ENCODE data around the gene ABTB2. TPM values are rescaled to one million over a fixed set of nuclear protein-coding genes. Genes with fewer than 3 reads are reported as not detected.
A peak's percentile ranks its signal among the peaks of the same experiment; 100 is the strongest.

The ABTB2 gene
- total RNA-seq, 1 experiment from 2014 or later: 0.53 TPM

GRCh38 chr11:34275486-34275885 is 82.3 kb downstream of the ABTB2 start:
- DNase-seq (ENCODE audit: low read depth in 1 of 2, low spot score in 2 of 2): no peak
- Histone ChIP-seq H3K36me3 (no peaks in the 10 kb centered on the region), H3K27ac (no peak overlapping the region)

GRCh38 chr11:34274712-34275398 is 83.0 kb downstream of the ABTB2 start:
- no peaks in the 10 kb centered on the region for H3K9me3 ChIP-seq (replicated peaks)
- no peak overlapping the region for H3K4me3 ChIP-seq
- H3K27me3 ChIP-seq (replicated peaks): no peaks in the 10 kb centered on the region
- H3K4me1 ChIP-seq (replicated peaks): peaks cover 4% of the 10 kb centered on the region; the same call in 1 of the 2 replicates
- no peaks in the 10 kb centered on the region for H3K36me3 ChIP-seq
- no peak overlapping the region for H3K27ac ChIP-seq
- DNase-seq (ENCODE audit: low read depth in 1 of 2, low spot score in 2 of 2): no peak

More at GRCh38 chr11:34275486-34275885, 82.3 kb downstream of the ABTB2 start:
- Histone ChIP-seq H3K27me3 (replicated peaks) (no peaks in the 10 kb centered on the region), H3K4me3 (no peak overlapping the region), H3K4me1 (replicated peaks) (0 out of 2 replicates have a peak, but pooled peaks cover 3% of the 10 kb centered on the region), H3K9me3 (replicated peaks) (no peaks in the 10 kb centered on the region)

DNA sequence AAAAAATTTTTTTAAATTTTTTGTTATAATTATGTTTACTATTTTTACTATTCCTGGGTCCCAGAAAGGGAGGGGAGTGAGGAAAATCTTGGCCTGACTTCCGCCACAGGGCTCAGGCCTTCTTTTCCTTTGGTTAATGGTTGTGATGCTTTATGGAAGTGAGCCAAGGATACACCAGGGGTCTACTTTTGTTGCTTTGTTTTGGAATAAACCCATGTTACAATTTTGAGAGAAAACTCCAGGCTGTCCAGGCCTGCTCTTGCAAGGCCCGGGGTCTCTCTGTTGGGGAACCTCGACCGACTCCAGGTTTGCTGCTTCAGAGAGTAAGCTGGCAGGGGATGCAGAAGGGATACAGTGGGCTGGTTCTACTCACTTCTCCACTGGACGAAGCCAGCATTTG is 84.7 kb downstream of the ABTB2 start:
- Histone ChIP-seq H3K36me3 (no peaks in the 10 kb centered on the region), H3K4me1 (replicated peaks) (peaks cover 21% of the 10 kb centered on the region), H3K27me3 (replicated peaks) (no peaks in the 10 kb centered on the region), H3K9me3 (replicated peaks) (no peaks in the 10 kb centered on the region), H3K4me3 (no peak overlapping the region), H3K27ac (no peak overlapping the region)
- no peak for DNase-seq (ENCODE audit: low read depth in 1 of 2, low spot score in 2 of 2)

DNA sequence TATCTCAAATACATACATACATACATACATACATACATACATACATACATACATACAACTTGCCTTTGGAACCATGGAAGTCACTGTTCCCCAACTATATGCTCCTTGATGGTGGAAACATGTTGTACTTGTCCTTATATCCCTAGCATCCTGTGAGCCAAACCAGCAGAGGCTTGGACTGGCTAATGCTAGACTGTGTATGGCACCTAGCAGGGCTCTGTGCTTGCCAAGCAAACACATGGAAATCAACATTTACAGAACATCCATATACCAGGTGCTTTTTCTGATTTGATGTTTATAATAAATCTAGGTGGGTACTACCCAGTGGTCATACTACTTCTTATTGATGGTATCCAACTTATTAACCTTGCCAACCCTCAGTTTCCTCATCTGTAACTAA is 86.1 kb downstream of the ABTB2 start:
- Histone ChIP-seq H3K36me3 (no peaks in the 10 kb centered on the region), H3K4me1 (replicated peaks) (peaks cover 34% of the 10 kb centered on the region), H3K27me3 (replicated peaks) (no peaks in the 10 kb centered on the region), H3K9me3 (replicated peaks) (no peaks in the 10 kb centered on the region), H3K27ac (no peak overlapping the region), H3K4me3 (no peak overlapping the region)
- no peak for DNase-seq (ENCODE audit: low read depth in 1 of 2, low spot score in 2 of 2)

GRCh38 chr11:34270711-34271110 is 87.1 kb downstream of the ABTB2 start:
- peaks cover 40% of the 10 kb centered on the region for H3K4me1 ChIP-seq (replicated peaks)
- DNase-seq (ENCODE audit: low read depth in 1 of 2, low spot score in 2 of 2): no peak
- no peak overlapping the region for H3K4me3 ChIP-seq
- H3K9me3 ChIP-seq (replicated peaks): no peaks in the 10 kb centered on the region
- no peaks in the 10 kb centered on the region for H3K27me3 ChIP-seq (replicated peaks)
- H3K36me3 ChIP-seq: no peaks in the 10 kb centered on the region
- no peak overlapping the region for H3K27ac ChIP-seq

DNA sequence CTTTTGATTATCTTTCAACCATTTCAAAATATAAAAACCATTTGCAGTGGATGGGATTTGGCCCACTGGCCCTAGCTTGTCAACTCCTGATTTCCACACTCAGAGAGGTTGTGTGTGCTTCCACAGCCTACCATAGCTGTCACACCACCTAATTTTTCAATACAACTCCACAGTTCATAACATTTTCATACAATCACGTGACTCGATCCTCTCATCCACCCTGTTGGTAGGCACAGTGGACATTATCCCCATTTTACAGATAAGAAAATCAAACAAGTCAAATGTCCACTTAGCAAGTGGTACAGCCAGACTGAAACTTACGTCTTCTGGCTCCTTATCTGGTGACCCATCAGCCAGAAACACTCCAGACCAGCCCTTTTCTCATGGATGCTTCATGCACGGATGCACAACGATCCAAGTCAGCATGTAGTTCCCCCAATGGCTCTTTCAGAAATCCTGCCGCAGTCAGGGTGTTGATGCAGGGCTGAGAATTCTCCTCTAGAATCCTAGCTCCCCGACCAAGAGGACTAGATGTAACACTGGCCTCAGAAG is 88.0 kb downstream of the ABTB2 start:
- DNase-seq (ENCODE audit: low read depth in 1 of 2, low spot score in 2 of 2): no peak
- peaks cover 40% of the 10 kb centered on the region for H3K4me1 ChIP-seq (replicated peaks)
- no peaks in the 10 kb centered on the region for H3K36me3 ChIP-seq
- no peak overlapping the region for H3K27ac ChIP-seq
- no peaks in the 10 kb centered on the region for H3K27me3 ChIP-seq (replicated peaks)
- no peaks in the 10 kb centered on the region for H3K9me3 ChIP-seq (replicated peaks)
- H3K4me3 ChIP-seq: no peak overlapping the region

DNA sequence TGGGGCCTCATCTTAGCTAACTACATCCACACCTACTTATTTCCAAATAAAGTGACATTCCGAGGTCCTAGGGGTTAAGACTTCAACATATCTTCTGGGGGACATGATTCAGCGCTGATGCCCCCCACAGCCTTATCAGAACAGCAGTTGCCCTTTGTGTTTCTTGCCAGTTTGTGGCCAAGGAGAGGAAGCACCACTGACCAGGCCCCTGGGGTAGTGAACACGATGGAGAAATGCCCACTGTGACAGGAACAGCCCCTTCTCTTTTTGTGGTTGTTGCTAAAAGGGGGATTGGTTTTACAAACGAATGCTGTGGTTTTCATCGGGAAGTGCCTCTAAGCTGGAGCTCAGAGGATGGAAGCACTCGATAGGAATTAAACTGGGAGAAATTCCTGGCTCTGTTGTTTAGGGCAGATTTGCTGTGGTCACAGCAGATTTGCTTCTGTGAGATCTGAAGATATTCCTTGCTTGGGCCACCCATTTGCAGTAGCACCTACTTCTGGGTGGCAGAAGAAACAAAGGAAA is 88.8 kb downstream of the ABTB2 start:
- peak overlapping the region; percentile 21; the same call in 1 of the 2 replicates for H3K27ac ChIP-seq
- DNase-seq (ENCODE audit: low read depth in 1 of 2, low spot score in 2 of 2): peak in 1 of 2 experiments; percentile 53
- no peaks in the 10 kb centered on the region for H3K36me3 ChIP-seq
- H3K4me3 ChIP-seq: no peak overlapping the region
- H3K9me3 ChIP-seq (replicated peaks): no peaks in the 10 kb centered on the region
- H3K4me1 ChIP-seq (replicated peaks): peaks cover 39% of the 10 kb centered on the region
- H3K27me3 ChIP-seq (replicated peaks): no peaks in the 10 kb centered on the region

- Histone ChIP-seq H3K27me3 (replicated peaks) (no peaks in the 10 kb centered on the region), H3K4me1 (replicated peaks) (peaks cover 44% of the 10 kb centered on the region), H3K4me3 (no peak overlapping the region), H3K27ac (0 out of 2 replicates have a peak overlapping the region, but pooled peaks have one; percentile 10), H3K36me3 (no peaks in the 10 kb centered on the region), H3K9me3 (replicated peaks) (no peaks in the 10 kb centered on the region)
- DNase-seq (ENCODE audit: low read depth in 1 of 2, low spot score in 2 of 2): no peak
Measured at GRCh38 chr11:34267417-34267816, 90.4 kb downstream of the ABTB2 start.

DNA sequence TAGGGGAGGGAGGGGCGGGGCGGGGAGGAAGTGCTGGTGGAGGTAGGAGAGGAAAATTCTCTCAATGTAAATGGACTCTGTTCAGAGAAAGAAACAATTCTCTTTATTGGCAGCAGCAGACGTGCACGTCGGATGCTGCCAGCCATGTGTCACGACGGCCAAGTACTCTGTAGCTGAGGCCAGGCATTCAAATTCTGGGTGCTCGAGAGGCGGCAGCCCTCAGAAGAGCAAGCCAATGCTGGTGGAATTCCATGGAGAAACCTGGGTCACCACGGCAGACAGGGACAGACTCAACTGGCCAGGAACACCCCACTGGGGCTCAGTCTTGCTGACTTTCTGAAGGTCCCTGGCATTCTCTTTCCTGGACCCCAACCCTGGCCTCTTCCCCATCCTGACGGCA is 90.8 kb downstream of the ABTB2 start:
- no peaks in the 10 kb centered on the region for H3K36me3 ChIP-seq
- peaks cover 44% of the 10 kb centered on the region for H3K4me1 ChIP-seq (replicated peaks)
- no peaks in the 10 kb centered on the region for H3K27me3 ChIP-seq (replicated peaks)
- DNase-seq (ENCODE audit: low read depth in 1 of 2, low spot score in 2 of 2): no peak
- H3K4me3 ChIP-seq: no peak overlapping the region
- no peaks in the 10 kb centered on the region for H3K9me3 ChIP-seq (replicated peaks)
- no peak overlapping the region for H3K27ac ChIP-seq

DNA sequence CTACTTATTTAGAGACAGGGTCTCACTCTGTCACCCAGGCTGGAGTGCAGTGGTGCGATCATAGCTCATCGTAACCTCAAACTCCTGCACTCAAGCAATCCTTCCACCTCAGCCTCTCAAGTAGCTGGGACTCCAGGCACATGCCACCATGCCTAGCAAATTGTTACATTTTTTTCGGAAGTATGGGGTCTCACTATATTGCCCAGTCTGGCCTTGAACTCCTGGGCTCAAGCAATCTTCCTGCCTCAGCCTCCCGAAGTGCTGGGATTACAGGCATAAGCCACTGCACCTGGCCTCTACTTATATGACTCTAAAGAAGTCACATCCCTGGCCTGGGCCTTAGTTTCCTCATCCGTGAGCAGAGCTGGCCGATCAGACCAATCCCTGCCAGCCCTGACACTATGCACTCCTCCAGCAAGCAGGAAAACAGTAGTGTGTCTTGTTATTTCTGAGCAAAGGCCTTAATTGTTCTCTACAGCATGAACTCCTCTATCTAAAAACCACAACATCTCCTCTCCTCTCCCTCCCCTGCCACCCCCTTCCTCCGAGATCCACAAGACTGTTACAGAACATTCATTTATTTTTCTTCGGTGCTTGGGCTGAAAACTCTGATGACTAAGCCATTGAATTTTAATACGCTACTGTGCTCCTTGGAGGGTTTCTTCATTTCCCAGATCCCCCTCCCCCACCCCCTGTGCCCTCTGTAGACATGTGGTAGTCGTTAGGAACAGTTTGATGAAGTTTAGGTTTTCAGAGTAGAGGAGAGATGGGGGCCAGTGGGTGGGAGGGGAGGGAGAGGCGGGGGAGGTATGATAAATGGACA is 91.5 kb downstream of the ABTB2 start:
- no peak overlapping the region for H3K27ac ChIP-seq
- no peak overlapping the region for H3K4me3 ChIP-seq
- peak; percentile 93 to 95 for DNase-seq (ENCODE audit: low read depth in 1 of 2, low spot score in 2 of 2)
- H3K4me1 ChIP-seq (replicated peaks): peaks cover 44% of the 10 kb centered on the region
- no peaks in the 10 kb centered on the region for H3K36me3 ChIP-seq
- H3K27me3 ChIP-seq (replicated peaks): no peaks in the 10 kb centered on the region
- no peaks in the 10 kb centered on the region for H3K9me3 ChIP-seq (replicated peaks)

- no peak for DNase-seq (ENCODE audit: low read depth in 1 of 2, low spot score in 2 of 2)
- Histone ChIP-seq H3K4me3 (no peak overlapping the region), H3K9me3 (replicated peaks) (no peaks in the 10 kb centered on the region), H3K4me1 (replicated peaks) (peaks cover 40% of the 10 kb centered on the region), H3K27ac (no peak overlapping the region), H3K36me3 (no peaks in the 10 kb centered on the region), H3K27me3 (replicated peaks) (no peaks in the 10 kb centered on the region)
Measured at GRCh38 chr11:34264303-34265110, 93.3 kb downstream of the ABTB2 start.

DNA sequence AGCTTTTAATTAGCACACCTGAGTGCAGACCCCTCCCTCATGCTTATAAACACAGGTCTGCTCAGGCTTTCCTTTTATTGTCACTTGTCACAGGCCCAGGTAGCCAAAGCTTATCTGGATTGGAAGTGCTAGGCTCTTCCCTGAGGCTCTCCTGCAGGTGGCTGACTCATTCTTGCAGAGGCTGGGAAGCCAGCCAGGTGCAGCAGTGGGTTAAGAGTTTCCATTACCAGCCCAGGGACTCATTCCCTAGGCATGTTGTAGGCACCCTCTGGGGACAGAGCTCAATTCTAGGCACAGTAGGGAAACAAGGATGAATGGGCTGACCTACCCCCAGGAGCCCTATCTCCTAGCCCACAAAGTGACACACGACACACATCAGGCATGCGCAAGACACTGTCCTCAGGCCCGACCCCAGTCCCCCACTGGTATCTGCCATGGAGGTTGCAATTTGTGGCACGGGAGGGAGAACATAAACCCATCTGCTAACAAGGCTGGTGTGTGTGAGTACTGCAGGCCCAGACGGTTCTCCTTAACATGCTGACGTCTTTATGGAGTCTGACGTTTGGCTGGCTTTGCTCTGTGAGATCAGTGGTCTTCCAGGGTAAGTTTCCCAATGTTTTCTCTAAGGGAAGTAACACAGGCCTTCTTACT is 94.2 kb downstream of the ABTB2 start:
- no peak for DNase-seq (ENCODE audit: low read depth in 1 of 2, low spot score in 2 of 2)
- Histone ChIP-seq H3K27me3 (replicated peaks) (no peaks in the 10 kb centered on the region), H3K27ac (no peak overlapping the region), H3K36me3 (no peaks in the 10 kb centered on the region), H3K4me3 (no peak overlapping the region), H3K4me1 (replicated peaks) (peaks cover 30% of the 10 kb centered on the region), H3K9me3 (replicated peaks) (no peaks in the 10 kb centered on the region)

GRCh38 chr11:34262531-34263081 is 95.2 kb downstream of the ABTB2 start:
- no peak for DNase-seq (ENCODE audit: low read depth in 1 of 2, low spot score in 2 of 2)
- peaks cover 21% of the 10 kb centered on the region for H3K4me1 ChIP-seq (replicated peaks)
- no peaks in the 10 kb centered on the region for H3K9me3 ChIP-seq (replicated peaks)
- no peak overlapping the region for H3K27ac ChIP-seq
- H3K4me3 ChIP-seq: no peak overlapping the region
- H3K27me3 ChIP-seq (replicated peaks): no peaks in the 10 kb centered on the region
- no peaks in the 10 kb centered on the region for H3K36me3 ChIP-seq

All from SJSA1 (cell line).